CD4-positive, alpha-beta T cell treated with Interleukin-4 for 1 hour (primary cell): ENCODE data around the gene FGFRL1.

Experiments
- DNase-seq, 2 donors: peaks; one replicate each; pipeline ENCODE4 v3.0.0-alpha.2; 2020 to 2022

Gene FGFRL1

GRCh38 chr4:1011022-1011665 lies at the start of gene FGFRL1:
FGFRL1 (plus strand) TSS chr4:1011626; CDS start chr4:1012486, 860 bp downstream.
- peak; percentile 90 to 93 for DNase-seq

- DNase-seq, result no peak
Observed at GRCh38 chr4:962231-963208, 48.9 kb upstream of the FGFRL1 start.

GRCh38 chr4:963276-964225 lies 47.9 kb upstream of the FGFRL1 start:
- DNase-seq, result no peak

- no peak for DNase-seq
Observed at GRCh38 chr4:964346-965025, 46.9 kb upstream of the FGFRL1 start.

- no peak for DNase-seq
Observed at GRCh38 chr4:965048-965765, 46.2 kb upstream of the FGFRL1 start.

- DNase-seq, result no peak
Observed at GRCh38 chr4:965766-966134, 45.7 kb upstream of the FGFRL1 start.

- DNase-seq, result no peak
Observed at GRCh38 chr4:966266-967112, 44.9 kb upstream of the FGFRL1 start.

GRCh38 chr4:967113-968104 lies 44.0 kb upstream of the FGFRL1 start:
- DNase-seq, result no peak

GRCh38 chr4:968221-968620 lies 43.2 kb upstream of the FGFRL1 start:
- DNase-seq, result no peak

- no peak for DNase-seq
Observed at GRCh38 chr4:968621-969394, 42.6 kb upstream of the FGFRL1 start.

GRCh38 chr4:970046-970745 lies 41.2 kb upstream of the FGFRL1 start:
- peak; percentile 74 to 78 for DNase-seq

- DNase-seq, result peak in 1 of 2 donors; percentile 6
Observed at GRCh38 chr4:970854-971520, 40.4 kb upstream of the FGFRL1 start.

GRCh38 chr4:971666-972500 lies 39.5 kb upstream of the FGFRL1 start:
- DNase-seq, result no peak

GRCh38 chr4:972651-973424 lies 38.6 kb upstream of the FGFRL1 start:
- DNase-seq, result peak; percentile 45 to 66
